OCI-LY1 (cell line): ENCODE data around the gene MRAS.

Experiments
- H2AFZ ChIP-seq: fragments of 200-600 bp; sonication (generic), shearing (Covaris generic); 2 replicates; pipeline ENCODE4 v1.6.0; 2014; ENCODE audit warnings: antibody characterized with exemption, mild to moderate bottlenecking, low read length
- H3F3A ChIP-seq: fragments of 200-600 bp; sonication (generic), shearing (Covaris generic); 2 replicates; pipeline ENCODE4 v1.6.0; 2014; ENCODE audit warnings: mild to moderate bottlenecking, antibody characterized with exemption, low read length, moderate library complexity; ENCODE audit not compliant: insufficient read depth
- H3K27ac ChIP-seq: fragments of 200-600 bp; sonication (generic); 2 replicates; pipeline ENCODE4 v1.5.1; 2014; ENCODE audit warnings: low read length, mixed run types, mild to moderate bottlenecking, low read depth; ENCODE audit not compliant: poor library complexity, severe bottlenecking
- H3K27me3 ChIP-seq: fragments of 200-600 bp; sonication (generic); 2 replicates; pipeline ENCODE4 v1.6.0; 2014; ENCODE audit warnings: antibody characterized with exemption, mild to moderate bottlenecking, low read length, moderate library complexity; ENCODE audit not compliant: insufficient read depth
- H3K36me3 ChIP-seq: fragments of 200-600 bp; sonication (generic); 2 replicates; pipeline ENCODE4 v1.6.1; 2014; ENCODE audit warnings: mild to moderate bottlenecking, antibody characterized with exemption, low read length, moderate library complexity, mixed read lengths; ENCODE audit not compliant: insufficient read depth
- H3K4me1 ChIP-seq: fragments of 200-600 bp; sonication (generic); 2 replicates; pipeline ENCODE4 v1.5.1; 2014; ENCODE audit warnings: mild to moderate bottlenecking, low read length, moderate library complexity; ENCODE audit not compliant: insufficient read depth, severe bottlenecking
- H3K4me2 ChIP-seq: fragments of 200-600 bp; sonication (generic), shearing (Covaris generic); 2 replicates; pipeline ENCODE4 v1.6.1; 2014; ENCODE audit warnings: low read length
- H3K4me3 ChIP-seq: fragments of 200-600 bp; sonication (generic); 2 replicates; pipeline ENCODE4 v1.5.1; 2014; ENCODE audit warnings: low read length, low read depth, mild to moderate bottlenecking, mixed read lengths; ENCODE audit not compliant: poor library complexity, severe bottlenecking
- H3K79me2 ChIP-seq: fragments of 200-600 bp; shearing (Covaris generic); 2 replicates; pipeline ENCODE4 v1.6.1; 2016; ENCODE audit warnings: mixed run types, low read length, mixed read lengths; ENCODE audit not compliant: insufficient read depth
- H3K9ac ChIP-seq: fragments of 200-600 bp; sonication (generic), shearing (Covaris generic); 2 replicates; pipeline ENCODE4 v1.6.1; 2014; ENCODE audit warnings: mild to moderate bottlenecking, low read length, mixed read lengths
- H3K9me2 ChIP-seq: fragments of 200-600 bp; sonication (generic), shearing (Covaris generic); 2 replicates; pipeline ENCODE4 v1.6.1; 2014; ENCODE audit warnings: low read depth, mild to moderate bottlenecking, low read length, mixed read lengths
- H3K9me3 ChIP-seq: fragments of 200-600 bp; shearing (Covaris generic); 2 replicates; pipeline ENCODE4 v1.6.1; 2014; ENCODE audit warnings: low read length, mixed read lengths
- H4K20me1 ChIP-seq: fragments of 200-600 bp; sonication (generic), shearing (Covaris generic); 2 replicates; pipeline ENCODE4 v1.6.0; 2016; ENCODE audit warnings: mild to moderate bottlenecking, low read length; ENCODE audit not compliant: insufficient read depth
- EZH2 ChIP-seq: fragments of 200-600 bp; sonication (generic), shearing (Covaris generic); IDR thresholded peaks from 2 replicates; pipeline ENCODE4 v1.8.0; 2017; ENCODE audit warnings: borderline replicate concordance, mixed run types, mild to moderate bottlenecking, antibody characterized with exemption, low read length, moderate library complexity, mixed read lengths
- TF ChIP-seq, protein P1 (sequence below): fragments of 200-600 bp; sonication (generic), shearing (Covaris generic); IDR thresholded peaks from 2 replicates; pipeline ENCODE4 v1.5.1; 2017; ENCODE audit warnings: mild to moderate bottlenecking, antibody characterized with exemption, low read length, moderate library complexity, mixed read lengths

The MRAS gene

GRCh38 chr3:138359148-138359918 lies 11.0 kb downstream of the MRAS start:
- no peaks in the 10 kb centered on the region for H3K79me2 ChIP-seq

GRCh38 chr3:138359919-138360868 lies 11.8 kb downstream of the MRAS start:
- H3K79me2 ChIP-seq = no peaks in the 10 kb centered on the region
- H3K27me3 ChIP-seq = peaks cover 8% of the 10 kb centered on the region; the same call in 1 of the 2 replicates

More at GRCh38 chr3:138359148-138359918, 11.0 kb downstream of the MRAS start:
- TF ChIP-seq EZH2 = no peak
- TF ChIP-seq, protein P1, sequence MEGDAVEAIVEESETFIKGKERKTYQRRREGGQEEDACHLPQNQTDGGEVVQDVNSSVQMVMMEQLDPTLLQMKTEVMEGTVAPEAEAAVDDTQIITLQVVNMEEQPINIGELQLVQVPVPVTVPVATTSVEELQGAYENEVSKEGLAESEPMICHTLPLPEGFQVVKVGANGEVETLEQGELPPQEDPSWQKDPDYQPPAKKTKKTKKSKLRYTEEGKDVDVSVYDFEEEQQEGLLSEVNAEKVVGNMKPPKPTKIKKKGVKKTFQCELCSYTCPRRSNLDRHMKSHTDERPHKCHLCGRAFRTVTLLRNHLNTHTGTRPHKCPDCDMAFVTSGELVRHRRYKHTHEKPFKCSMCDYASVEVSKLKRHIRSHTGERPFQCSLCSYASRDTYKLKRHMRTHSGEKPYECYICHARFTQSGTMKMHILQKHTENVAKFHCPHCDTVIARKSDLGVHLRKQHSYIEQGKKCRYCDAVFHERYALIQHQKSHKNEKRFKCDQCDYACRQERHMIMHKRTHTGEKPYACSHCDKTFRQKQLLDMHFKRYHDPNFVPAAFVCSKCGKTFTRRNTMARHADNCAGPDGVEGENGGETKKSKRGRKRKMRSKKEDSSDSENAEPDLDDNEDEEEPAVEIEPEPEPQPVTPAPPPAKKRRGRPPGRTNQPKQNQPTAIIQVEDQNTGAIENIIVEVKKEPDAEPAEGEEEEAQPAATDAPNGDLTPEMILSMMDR = no peak
- Histone ChIP-seq H3K27me3 (peaks cover 8% of the 10 kb centered on the region; the same call in 1 of the 2 replicates), H3K9ac (no peak overlapping the region), H2AFZ (no peak overlapping the region), H3F3A (no peaks in the 10 kb centered on the region), H3K4me3 (no peak overlapping the region), H3K9me3 (no peaks in the 10 kb centered on the region), H4K20me1 (no peaks in the 10 kb centered on the region), H3K9me2 (no peaks in the 10 kb centered on the region), H3K4me1 (no peaks in the 10 kb centered on the region), H3K27ac (no peak overlapping the region), H3K36me3 (no peaks in the 10 kb centered on the region), H3K4me2 (no peak overlapping the region)

DNA sequence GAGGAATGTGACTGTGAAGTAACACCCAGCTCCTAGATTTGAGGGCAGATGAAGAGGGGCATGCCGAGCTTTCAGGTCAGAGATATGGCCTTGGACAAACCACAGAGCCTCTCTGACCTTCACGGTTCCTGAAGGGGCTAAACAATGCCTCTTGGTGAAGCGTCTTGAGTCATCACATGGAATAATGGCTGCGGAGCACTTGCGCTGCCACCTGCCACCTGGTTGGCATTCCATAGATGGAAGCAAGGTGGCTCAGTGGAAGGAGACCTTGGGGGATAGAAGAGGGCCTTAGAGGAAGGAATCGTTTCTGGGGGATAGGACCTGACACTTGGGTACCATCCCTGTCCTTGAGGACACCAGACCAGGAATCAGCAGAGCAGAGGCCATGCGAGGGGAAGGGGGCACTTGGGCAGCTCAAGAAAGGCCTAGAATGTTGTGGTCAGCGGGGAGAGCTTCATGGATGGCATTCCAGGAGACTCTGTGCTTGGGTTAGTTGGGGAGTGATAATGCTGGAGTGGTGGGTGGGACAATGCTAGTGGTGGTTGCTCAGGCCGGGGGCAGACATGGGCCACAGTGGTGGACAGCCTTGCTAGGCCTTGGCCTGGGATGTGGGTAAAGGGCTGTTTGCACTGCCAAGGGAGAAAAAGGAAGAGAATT lies 12.6 kb downstream of the MRAS start:
- Histone ChIP-seq H3F3A (no peaks in the 10 kb centered on the region), H3K9me2 (no peaks in the 10 kb centered on the region), H3K9ac (no peak overlapping the region), H3K9me3 (no peaks in the 10 kb centered on the region), H3K27me3 (peaks cover 6% of the 10 kb centered on the region; the same call in 1 of the 2 replicates), H4K20me1 (no peaks in the 10 kb centered on the region), H3K4me1 (no peaks in the 10 kb centered on the region), H2AFZ (no peak overlapping the region), H3K79me2 (no peaks in the 10 kb centered on the region), H3K4me2 (no peak overlapping the region), H3K27ac (no peak overlapping the region), H3K36me3 (no peaks in the 10 kb centered on the region), H3K4me3 (no peak overlapping the region)
- no peak for TF ChIP-seq EZH2
- TF ChIP-seq, protein P1 = no peak

More at GRCh38 chr3:138359919-138360868, 11.8 kb downstream of the MRAS start:
- no peak overlapping the region for H3K9ac ChIP-seq
- H3K9me2 ChIP-seq = no peaks in the 10 kb centered on the region
- no peak overlapping the region for H2AFZ ChIP-seq
- no peak for TF ChIP-seq EZH2
- TF ChIP-seq, protein P1 = no peak
- H3K27ac ChIP-seq = no peak overlapping the region
- no peaks in the 10 kb centered on the region for H3K4me1 ChIP-seq
- H4K20me1 ChIP-seq = no peaks in the 10 kb centered on the region
- H3K4me3 ChIP-seq = no peak overlapping the region
- no peak overlapping the region for H3K4me2 ChIP-seq
- no peaks in the 10 kb centered on the region for H3K9me3 ChIP-seq
- H3K36me3 ChIP-seq = no peaks in the 10 kb centered on the region
- no peaks in the 10 kb centered on the region for H3F3A ChIP-seq
